ENCODE measurements around the gene AMBP.

The AMBP gene

GRCh38 chr9:114088571-114089170 is 10.6 kb upstream of the AMBP start:
- no peaks in the 10 kb centered on the region for H3F3A ChIP-seq (ENCODE audit: low read depth)
- H3K9me3 ChIP-seq (ENCODE audit: insufficient read depth, low read depth, low read length): no peaks in the 10 kb centered on the region
- H3K4me1 ChIP-seq (ENCODE audit: insufficient read depth, low read length, poor library complexity, severe bottlenecking): no peaks in the 10 kb centered on the region
- no peak for TF ChIP-seq EZH2phosphoT487 (IDR thresholded peaks at IDR 0.05; ENCODE audit: borderline replicate concordance)
- TF ChIP-seq CTCF (conservative IDR thresholded peaks at IDR 0.05; ENCODE audit: low read length): no peak
- H3K4me2 ChIP-seq (ENCODE audit: low read depth, low read length, poor library complexity, severe bottlenecking): no peak overlapping the region
- no peaks in the 10 kb centered on the region for H3K79me2 ChIP-seq (ENCODE audit: insufficient read depth, low read length)
- H3K27me3 ChIP-seq (ENCODE audit: insufficient read depth, low read length, poor library complexity, severe bottlenecking): no peaks in the 10 kb centered on the region
- H2AFZ ChIP-seq (ENCODE audit: low read length): no peak overlapping the region
- no peak overlapping the region for H3K9ac ChIP-seq (ENCODE audit: low read depth, low read length, poor library complexity, severe bottlenecking)
- H4K20me1 ChIP-seq (ENCODE audit: insufficient read depth, low read length, poor library complexity, severe bottlenecking): no peaks in the 10 kb centered on the region
- H3K36me3 ChIP-seq (ENCODE audit: insufficient read depth, low read length): no peaks in the 10 kb centered on the region
- no peak overlapping the region for H3K4me3 ChIP-seq (ENCODE audit: low read length, poor library complexity, severe bottlenecking)
- H3K9me2 ChIP-seq (replicated peaks; ENCODE audit: low read depth, low read length): no peaks in the 10 kb centered on the region

GRCh38 chr9:114087721-114088120 is 9.6 kb upstream of the AMBP start:
- TF ChIP-seq CTCF (conservative IDR thresholded peaks at IDR 0.05; ENCODE audit: low read length) (no peak), EZH2phosphoT487 (IDR thresholded peaks at IDR 0.05; ENCODE audit: borderline replicate concordance) (no peak)
- Histone ChIP-seq H3K4me3 (ENCODE audit: low read length, poor library complexity, severe bottlenecking) (no peak overlapping the region), H3K4me1 (ENCODE audit: insufficient read depth, low read length, poor library complexity, severe bottlenecking) (no peaks in the 10 kb centered on the region), H3K79me2 (ENCODE audit: insufficient read depth, low read length) (no peaks in the 10 kb centered on the region), H4K20me1 (ENCODE audit: insufficient read depth, low read length, poor library complexity, severe bottlenecking) (no peaks in the 10 kb centered on the region), H3K9me3 (ENCODE audit: insufficient read depth, low read depth, low read length) (no peaks in the 10 kb centered on the region), H3K9ac (ENCODE audit: low read depth, low read length, poor library complexity, severe bottlenecking) (no peak overlapping the region), H3K9me2 (replicated peaks; ENCODE audit: low read depth, low read length) (no peaks in the 10 kb centered on the region), H3K27me3 (ENCODE audit: insufficient read depth, low read length, poor library complexity, severe bottlenecking) (no peaks in the 10 kb centered on the region), H3F3A (ENCODE audit: low read depth) (no peaks in the 10 kb centered on the region), H3K36me3 (ENCODE audit: insufficient read depth, low read length) (no peaks in the 10 kb centered on the region), H3K4me2 (ENCODE audit: low read depth, low read length, poor library complexity, severe bottlenecking) (no peak overlapping the region), H2AFZ (ENCODE audit: low read length) (no peak overlapping the region)

- no peaks in the 10 kb centered on the region for H4K20me1 ChIP-seq (ENCODE audit: insufficient read depth, low read length, poor library complexity, severe bottlenecking)
- no peak overlapping the region for H3K4me3 ChIP-seq (ENCODE audit: low read length, poor library complexity, severe bottlenecking)
- no peak overlapping the region for H2AFZ ChIP-seq (ENCODE audit: low read length)
- H3K4me1 ChIP-seq (ENCODE audit: insufficient read depth, low read length, poor library complexity, severe bottlenecking): no peaks in the 10 kb centered on the region
- H3K36me3 ChIP-seq (ENCODE audit: insufficient read depth, low read length): no peaks in the 10 kb centered on the region
- no peak overlapping the region for H3K4me2 ChIP-seq (ENCODE audit: low read depth, low read length, poor library complexity, severe bottlenecking)
- H3F3A ChIP-seq (ENCODE audit: low read depth): no peaks in the 10 kb centered on the region
- no peak overlapping the region for H3K9ac ChIP-seq (ENCODE audit: low read depth, low read length, poor library complexity, severe bottlenecking)
- H3K27me3 ChIP-seq (ENCODE audit: insufficient read depth, low read length, poor library complexity, severe bottlenecking): no peaks in the 10 kb centered on the region
- H3K79me2 ChIP-seq (ENCODE audit: insufficient read depth, low read length): no peaks in the 10 kb centered on the region
- H3K9me2 ChIP-seq (replicated peaks; ENCODE audit: low read depth, low read length): no peaks in the 10 kb centered on the region
- no peak for TF ChIP-seq EZH2phosphoT487 (IDR thresholded peaks at IDR 0.05; ENCODE audit: borderline replicate concordance)
- no peak for TF ChIP-seq CTCF (conservative IDR thresholded peaks at IDR 0.05; ENCODE audit: low read length)
- no peaks in the 10 kb centered on the region for H3K9me3 ChIP-seq (ENCODE audit: insufficient read depth, low read depth, low read length)
Observed at GRCh38 chr9:114086607-114087006, 8.5 kb upstream of the AMBP start.
